ENCODE data around the gene SNX17.

- TF ChIP-seq, protein P1, sequence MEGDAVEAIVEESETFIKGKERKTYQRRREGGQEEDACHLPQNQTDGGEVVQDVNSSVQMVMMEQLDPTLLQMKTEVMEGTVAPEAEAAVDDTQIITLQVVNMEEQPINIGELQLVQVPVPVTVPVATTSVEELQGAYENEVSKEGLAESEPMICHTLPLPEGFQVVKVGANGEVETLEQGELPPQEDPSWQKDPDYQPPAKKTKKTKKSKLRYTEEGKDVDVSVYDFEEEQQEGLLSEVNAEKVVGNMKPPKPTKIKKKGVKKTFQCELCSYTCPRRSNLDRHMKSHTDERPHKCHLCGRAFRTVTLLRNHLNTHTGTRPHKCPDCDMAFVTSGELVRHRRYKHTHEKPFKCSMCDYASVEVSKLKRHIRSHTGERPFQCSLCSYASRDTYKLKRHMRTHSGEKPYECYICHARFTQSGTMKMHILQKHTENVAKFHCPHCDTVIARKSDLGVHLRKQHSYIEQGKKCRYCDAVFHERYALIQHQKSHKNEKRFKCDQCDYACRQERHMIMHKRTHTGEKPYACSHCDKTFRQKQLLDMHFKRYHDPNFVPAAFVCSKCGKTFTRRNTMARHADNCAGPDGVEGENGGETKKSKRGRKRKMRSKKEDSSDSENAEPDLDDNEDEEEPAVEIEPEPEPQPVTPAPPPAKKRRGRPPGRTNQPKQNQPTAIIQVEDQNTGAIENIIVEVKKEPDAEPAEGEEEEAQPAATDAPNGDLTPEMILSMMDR (IDR thresholded peaks at IDR 0.05; ENCODE audit: insufficient read depth, low read length), result no peak
- TF ChIP-seq GABPA (IDR thresholded peaks at IDR 0.05; ENCODE audit: low read depth), result no peak
- TF ChIP-seq POLR2AphosphoS5 (IDR thresholded peaks at IDR 0.05; ENCODE audit: low read depth), result no peak
Observed at GRCh38 chr2:27379836-27380625, 9.6 kb downstream of the SNX17 start.

Measured in HL-60 (cell line).